HepG2 (cell line): ENCODE data around the gene BACH2. TPM values are rescaled to one million over a fixed set of nuclear protein-coding genes. Genes with fewer than 3 reads are reported as not detected.

Source experiments
- ATAC-seq: fragments of 200-7000 bp; cut with Tn5 transposase; 3 replicates; pipeline ENCODE4 v1.9.1; 2020; ENCODE audit warnings: mild to moderate bottlenecking, moderate library complexity
- BruUV-seq: library from RNA; stranded (reverse); fragments of 400-500 nt; replicated peaks from 2 replicates; lab custom pipeline; 2021; lab: Mats Ljungman, UMichigan
- CTCF ChIA-PET: fragments of 300-600 bp; formaldehyde crosslinking; extraction: SDS; loops from one replicate; lab custom pipeline; 2021; ENCODE audit warnings: low total read pairs, inconsistent platforms, low intra/inter-chr PET ratio; lab: Yijun Ruan, JAX
- POLR2A ChIA-PET: fragments of 350-600 bp; sonication (Branson Sonifier 250); formaldehyde crosslinking; loops from one replicate; lab custom pipeline; 2020; ENCODE audit warnings: antibody characterized with exemption, inconsistent platforms; lab: Yijun Ruan, JAX
- DNase-seq: peaks from one replicate; pipeline ENCODE4 v3.0.0-alpha.2; 2015; ENCODE audit warnings: low spot score
- FAIRE-seq: peaks from 3 replicates; lab custom pipeline; 2011; peaks lifted over from hg19 to GRCh38; lab: Jason Lieb, UNC
- H2AFZ ChIP-seq: one replicate; pipeline ENCODE4 v1.6.1; 2011; ENCODE audit warnings: low read length, inconsistent platforms
- H3K27ac ChIP-seq: fragments of 300-600 bp; 3 replicates; pipeline ENCODE4 v1.8.0; 2011; ENCODE audit warnings: mixed run types, mild to moderate bottlenecking, mixed read lengths, low read length, inconsistent platforms; ENCODE audit not compliant: insufficient read depth; ENCODE audit errors: extremely low read length
- H3K27me3 ChIP-seq, 2 experiments: fragments of 200-600 bp in 1 of 2; 2 replicates in 1 of 2; 3 replicates in 1 of 2; pipeline versions ENCODE4 v1.6.0 to v1.8.0; 2011; ENCODE audit warnings: low read length in 2 of 2, mild to moderate bottlenecking in 2 of 2, moderate library complexity in 2 of 2, inconsistent platforms in 1 of 2; ENCODE audit not compliant: insufficient read depth in 2 of 2, control insufficient read depth in 1 of 2
- H3K36me3 ChIP-seq, 2 experiments: fragments of 200-600 bp in 1 of 2; replicated peaks in 1 of 2; 2 replicates in 1 of 2; 3 replicates in 1 of 2; pipeline versions ENCODE4 v1.5.1 to v1.8.0; 2011; ENCODE audit warnings: low read length in 2 of 2, inconsistent platforms in 1 of 2; ENCODE audit not compliant: insufficient read depth in 2 of 2, control insufficient read depth in 1 of 2
- H3K4me1 ChIP-seq: 2 replicates; pipeline ENCODE4 v1.5.1; 2012; ENCODE audit warnings: low read length, inconsistent platforms; ENCODE audit not compliant: insufficient read depth
- H3K4me2 ChIP-seq: 2 replicates; pipeline ENCODE4 v1.6.0; 2011; ENCODE audit warnings: low read depth, low read length, inconsistent platforms
- H3K4me3 ChIP-seq, 3 experiments: fragments of 200-600 bp in 1 of 3; sonication (generic), shearing (Covaris generic) in 1 of 3; replicated peaks in 1 of 3; 2 replicates each; pipeline ENCODE4 v1.5.1; 2011 to 2016; ENCODE audit warnings: low read length in 3 of 3, inconsistent platforms in 2 of 3, low read depth in 2 of 3, mild to moderate bottlenecking in 2 of 3, control low read depth in 1 of 3, mixed read lengths in 1 of 3; ENCODE audit not compliant: insufficient read depth in 1 of 3
- H3K79me2 ChIP-seq: one replicate; pipeline ENCODE4 v1.6.1; 2011; ENCODE audit warnings: low read length, inconsistent platforms; ENCODE audit not compliant: insufficient read depth
- H3K9ac ChIP-seq: 2 replicates; pipeline ENCODE4 v1.6.0; 2011; ENCODE audit warnings: mild to moderate bottlenecking, low read depth, low read length, inconsistent platforms; ENCODE audit not compliant: insufficient read depth
- H3K9me3 ChIP-seq: 2 replicates; pipeline ENCODE4 v1.5.1; 2012; ENCODE audit warnings: mild to moderate bottlenecking, low read length
- H4K20me1 ChIP-seq: 2 replicates; pipeline ENCODE4 v1.6.0; 2011; ENCODE audit warnings: inconsistent platforms, mild to moderate bottlenecking, low read length, moderate library complexity; ENCODE audit not compliant: insufficient read depth
- BCL3 ChIP-seq: sonication (generic); formaldehyde crosslinking; IDR thresholded peaks from 2 replicates; pipeline ENCODE4 v1.5.1; 2020; ENCODE audit warnings: mild to moderate bottlenecking, missing genetic modification reagents, moderate library complexity
- GPBP1L1 ChIP-seq: sonication (generic); formaldehyde crosslinking; IDR thresholded peaks from 2 replicates; pipeline ENCODE4 v1.5.0; 2020; ENCODE audit warnings: mild to moderate bottlenecking, missing genetic modification reagents
- PBX3 ChIP-seq: sonication (generic); formaldehyde crosslinking; IDR thresholded peaks from 2 replicates; pipeline ENCODE4 v1.8.1; 2023; ENCODE audit warnings: missing genetic modification reagents, inconsistent platforms, borderline replicate concordance
- RERE ChIP-seq: IDR thresholded peaks from 2 replicates; pipeline ENCODE4 v1.6.1; 2016; ENCODE audit warnings: low read depth, missing genetic modification reagents, missing compliant biosample characterization
- RFX5 ChIP-seq: IDR thresholded peaks from 2 replicates; pipeline ENCODE4 v1.6.1; 2011; ENCODE audit warnings: low read depth, low read length, improper control_type of control experiment
- SNAI1 ChIP-seq: sonication (generic); formaldehyde crosslinking; IDR thresholded peaks from 2 replicates; pipeline ENCODE4 v1.5.0; 2020; ENCODE audit warnings: mild to moderate bottlenecking, missing genetic modification reagents, borderline replicate concordance
- SRF ChIP-seq: IDR thresholded peaks from 2 replicates; pipeline ENCODE4 v1.6.1; 2011; ENCODE audit warnings: mild to moderate bottlenecking, low read depth, low read length, moderate library complexity
- TRIM24 ChIP-seq: sonication (generic); formaldehyde crosslinking; IDR thresholded peaks from 2 replicates; pipeline ENCODE4 v1.8.0; 2022; ENCODE audit warnings: mild to moderate bottlenecking, missing genetic modification reagents
- ZFX ChIP-seq: sonication (generic); formaldehyde crosslinking; IDR thresholded peaks from 2 replicates; pipeline ENCODE4 v1.4.0; 2020; ENCODE audit warnings: mild to moderate bottlenecking, low read depth, missing genetic modification reagents, moderate library complexity
- ZNF746 ChIP-seq: sonication (generic); formaldehyde crosslinking; IDR thresholded peaks from 2 replicates; pipeline ENCODE4 v1.8.0; 2022; ENCODE audit warnings: mild to moderate bottlenecking, missing genetic modification reagents
- ZXDC ChIP-seq: sonication (generic); formaldehyde crosslinking; IDR thresholded peaks from 2 replicates; pipeline ENCODE4 v1.5.0; 2020; ENCODE audit warnings: mild to moderate bottlenecking, missing genetic modification reagents
- WGBS: methylation state at CpG from one replicate; pipeline ENCODE4 v1.1.6; 2017; ENCODE audit warnings: low lambda C conversion rate; 5-methylcytosine and 5-hydroxymethylcytosine counted together
- in situ Hi-C: cut with HindIII; loops from 2 replicates; pipeline ENCODE4 v1.10.0; 2017; ENCODE audit warnings: low pct_unique_long_range_greater_than_20kb; ENCODE audit not compliant: extremely low pct_ligation_motif_present
- intact Hi-C: fragments of 100-400 bp; cut with micrococcal nuclease; formaldehyde crosslinking; loops from one replicate; pipeline ENCODE4 v1.10.0; 2022; ENCODE audit not compliant: unreplicated experiment
- polyA plus RNA-seq, 8 experiments: library from polyadenylated mRNA; depleted of rRNA in 3 of 8; stranded (reverse) in 7 of 8; unstranded in 1 of 8; fragments of >200 nt; fragmentation: Illumina TruSeq in 4 of 8; extraction: Trizol in 4 of 8; gene quantifications; 2 replicates each; pipeline versions ENCODE4 v1.2.1 to v1.2.3, GENCODE V29; 2011 to 2016; ENCODE audit warnings: low read depth in 4 of 8, missing spikeins in 1 of 8, mixed read lengths in 1 of 8; ENCODE audit not compliant: insufficient read depth in 1 of 8
- total RNA-seq, 5 experiments: library from RNA; depleted of rRNA; stranded (reverse); fragments of >200 nt; fragmentation: Illumina TruSeq; extraction: Trizol; gene quantifications; 2 replicates each; pipeline ENCODE4 v1.2.3, GENCODE V29; 2016; ENCODE audit warnings: low read depth in 1 of 5

BACH2 gene
- total and polyA plus RNA-seq, 2 of the 13 experiments (the other 11 are each of a cell fraction or from before 2014, with no cell fraction given), result 0.01 TPM; not detected in 1

- no peak for TF ChIP-seq GPBP1L1 (CRISPR knock-in tag)
- TF ChIP-seq ZNF746 (CRISPR knock-in tag), result no peak
Observed at GRCh38 chr6:89992818-89993217, 303.8 kb downstream of the BACH2 start (continued).

GRCh38 chr6:89989742-89990141 lies 306.9 kb downstream of the BACH2 start:
- CTCF ChIA-PET, result no interaction called here
- FAIRE-seq (no peak), ATAC-seq (no peak), DNase-seq (no peak)
- no peak overlapping the region for H3K9ac ChIP-seq
- H2AFZ ChIP-seq, result no peak overlapping the region
- H4K20me1 ChIP-seq, result no peaks in the 10 kb centered on the region
- no peaks in the 10 kb centered on the region for H3K79me2 ChIP-seq
- no peaks in the 10 kb centered on the region for H3K36me3 ChIP-seq
- peaks cover 2 to 21% of the 10 kb centered on the region in 2 experiments; a peak in 2 of 5 replicates for H3K27me3 ChIP-seq
- WGBS, result 15% methylated on average over 4 of the region's 4 CpGs
- POLR2A ChIA-PET, result no interaction called here
- intact Hi-C loops (no loop called here), in situ Hi-C loops (no loop called here)
- H3K4me2 ChIP-seq, result no peak overlapping the region
- no TSS peak for BruUV-seq
- H3K4me1 ChIP-seq, result no peaks in the 10 kb centered on the region
- no peak overlapping the region for H3K27ac ChIP-seq
- no peak overlapping the region for H3K4me3 ChIP-seq
- no peaks in the 10 kb centered on the region for H3K9me3 ChIP-seq
- TF ChIP-seq TRIM24, result no peak
- TF ChIP-seq PBX3 (CRISPR knock-in tag), result no peak
- no peak for TF ChIP-seq ZXDC (CRISPR knock-in tag)
- no peak for TF ChIP-seq SRF
- TF ChIP-seq RFX5, result no peak
- TF ChIP-seq ZFX, result no peak
- TF ChIP-seq BCL3 (CRISPR knock-in tag), result no peak
- no peak for TF ChIP-seq RERE (CRISPR knock-in tag)
- TF ChIP-seq SNAI1 (CRISPR knock-in tag), result no peak
